GM18505 (cell line): ENCODE measurements around the gene TWNK.

Source experiments
- ATAC-seq: cut with Tn5 transposase; IDR thresholded peaks from one replicate; pipeline ENCODE4 v1.9.1; 2021; ENCODE audit not compliant: unreplicated experiment
- POLR2A ChIP-seq: IDR thresholded peaks from 4 replicates; pipeline ENCODE4 v1.6.1; 2011; ENCODE audit warnings: borderline replicate concordance; ENCODE audit not compliant: insufficient read depth, insufficient read length; ENCODE audit errors: extremely low read depth

Gene TWNK

DNA sequence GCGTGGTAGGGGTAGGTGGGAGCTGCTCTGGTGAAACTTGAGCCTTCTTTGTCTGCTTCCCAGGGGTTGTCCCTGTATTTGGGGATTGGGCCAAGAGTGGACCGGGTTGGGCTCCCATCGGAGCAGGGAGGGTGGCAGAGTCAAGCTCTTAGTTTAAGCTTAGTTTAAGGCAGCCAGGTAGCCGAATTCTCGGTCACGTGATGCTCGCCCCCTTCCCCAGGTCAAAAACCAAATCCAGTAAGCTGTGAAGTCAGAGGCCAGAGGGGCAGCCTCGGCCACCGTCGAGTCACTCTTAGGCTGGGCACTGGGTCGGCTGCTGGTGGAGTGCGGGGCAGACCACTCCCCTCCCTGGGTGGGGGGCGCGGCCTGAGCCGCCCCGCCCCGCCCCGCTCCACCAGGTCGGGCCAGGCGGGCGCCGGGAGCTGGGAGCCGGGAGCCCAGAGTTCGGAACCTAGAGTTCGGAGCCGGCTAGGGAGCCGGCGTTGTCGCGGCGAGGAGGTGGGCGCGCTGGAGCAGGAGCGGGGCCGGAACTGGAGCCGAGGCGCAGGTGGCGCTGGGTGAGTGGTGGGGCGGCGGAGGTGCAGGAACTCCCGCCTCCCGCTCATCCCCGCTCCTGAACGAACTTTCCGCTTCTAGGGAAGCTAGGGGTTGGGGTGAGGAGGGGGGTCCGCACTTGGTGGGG lies 9.5 kb downstream of the TWNK start:
- no peak for ATAC-seq
- no peak for TF ChIP-seq POLR2A

GRCh38 chr10:100997360-100998182 lies 10.2 kb downstream of the TWNK start:
- TF ChIP-seq POLR2A: peak; percentile 52
- peak; percentile 31 for ATAC-seq

DNA sequence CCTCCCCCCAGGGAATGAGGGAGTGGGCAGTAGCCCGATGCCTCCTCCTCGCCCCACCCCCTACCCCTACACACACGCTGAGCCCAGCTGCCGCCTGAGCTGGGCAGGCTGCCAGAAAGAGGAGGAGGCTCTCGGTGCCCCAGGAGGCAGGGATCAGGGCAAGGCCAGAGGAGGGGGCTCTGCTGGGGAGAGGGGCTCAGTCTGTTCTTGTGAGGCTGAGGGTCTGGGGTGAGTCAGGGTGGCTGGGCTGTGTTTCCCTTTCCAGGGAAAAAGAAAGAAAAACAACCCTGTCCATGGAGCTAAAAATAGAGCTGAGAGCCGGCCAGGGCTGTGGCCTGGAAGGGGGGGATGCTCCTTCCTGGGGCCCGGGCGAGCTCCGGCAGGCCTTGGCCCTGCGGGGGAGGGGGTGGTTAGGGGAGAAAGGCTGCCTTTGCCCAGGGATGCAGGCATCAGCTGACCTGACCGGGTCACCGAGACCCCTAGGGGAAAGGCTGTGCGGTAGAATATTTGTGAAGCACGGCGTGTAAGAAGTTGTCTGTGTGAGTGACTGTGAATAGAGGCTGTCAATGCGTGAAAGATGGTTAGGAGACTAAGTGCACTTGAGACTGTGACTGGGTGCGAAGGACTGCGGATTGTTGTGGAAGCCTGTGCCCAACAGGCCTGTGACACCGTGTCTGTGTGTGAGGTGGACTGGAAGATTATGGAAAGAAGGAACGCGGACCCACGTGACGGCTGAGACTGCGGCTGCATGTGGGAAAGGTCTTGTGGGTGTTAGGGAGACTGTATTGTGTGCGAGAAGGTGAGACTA lies 11.0 kb downstream of the TWNK start:
- TF ChIP-seq POLR2A: no peak
- no peak for ATAC-seq

- TF ChIP-seq POLR2A: no peak
- ATAC-seq: peak; percentile 45
These were observed 11.8 kb downstream of the TWNK start for GRCh38 chr10:100998991-100999741.

GRCh38 chr10:100999742-101000126 lies 12.4 kb downstream of the TWNK start, which contains the start of gene LZTS2:
Gene LZTS2, plus strand, starts transcription at chr10:100999808. Its CDS starts 2,731 bp downstream, at chr10:101002539.
- no peak for TF ChIP-seq POLR2A
- ATAC-seq: no peak

GRCh38 chr10:101000127-101000914 lies 13.0 kb downstream of the TWNK start:
- TF ChIP-seq POLR2A: no peak
- ATAC-seq: no peak

DNA sequence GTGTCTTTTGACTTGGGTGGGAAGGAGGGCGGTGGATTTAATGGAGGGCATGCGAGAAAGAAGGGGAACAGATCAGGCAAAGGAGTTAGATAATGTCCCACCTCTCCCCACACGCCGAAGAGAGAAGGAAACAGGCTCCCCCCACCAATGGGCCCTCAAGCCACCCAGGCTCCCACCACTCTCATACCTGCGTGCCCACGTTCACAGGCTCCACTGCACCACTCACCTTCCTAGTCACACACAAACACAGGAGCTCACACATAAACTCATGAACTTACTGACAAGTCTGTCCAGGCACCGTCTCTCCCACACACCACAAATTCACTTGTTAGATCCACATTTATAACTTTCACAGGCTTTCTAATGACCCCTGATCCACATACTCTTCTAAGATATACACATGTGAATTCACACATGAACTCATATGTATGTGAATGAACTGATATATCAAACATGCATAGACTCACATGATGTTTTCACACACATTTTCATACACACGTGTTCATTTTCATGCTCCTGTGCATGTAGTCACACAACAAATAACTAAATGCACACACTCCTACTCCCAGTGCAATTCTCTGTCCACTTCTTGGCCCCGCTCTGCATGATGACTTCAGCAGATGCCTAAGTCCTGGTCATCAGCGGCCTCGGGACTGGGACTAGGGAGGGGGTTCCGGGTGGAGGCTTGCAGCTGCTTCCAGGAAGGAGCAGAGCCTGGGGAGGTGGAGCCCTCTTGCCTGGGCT lies 13.7 kb downstream of the TWNK start:
- ATAC-seq: no peak
- TF ChIP-seq POLR2A: no peak

DNA sequence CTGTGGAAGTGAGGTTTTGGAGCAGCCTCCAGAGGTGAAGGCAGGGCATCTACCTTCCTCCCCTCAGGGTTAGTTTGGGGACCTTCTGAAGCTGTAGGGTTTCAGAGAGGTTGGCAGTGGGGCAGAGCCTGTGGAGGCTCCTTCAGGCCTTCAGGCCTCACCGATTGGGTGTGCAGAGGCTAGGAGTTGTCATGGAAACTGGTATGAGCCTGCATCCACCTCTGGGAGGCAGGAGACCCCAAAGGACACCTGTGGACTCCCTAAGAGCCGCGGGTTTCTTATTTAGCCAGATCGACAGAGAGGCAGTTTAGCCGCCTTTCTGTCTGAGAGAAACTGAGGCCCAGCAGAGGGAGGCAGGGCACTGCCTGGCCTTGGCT lies 14.3 kb downstream of the TWNK start:
- ATAC-seq: no peak
- no peak for TF ChIP-seq POLR2A

DNA sequence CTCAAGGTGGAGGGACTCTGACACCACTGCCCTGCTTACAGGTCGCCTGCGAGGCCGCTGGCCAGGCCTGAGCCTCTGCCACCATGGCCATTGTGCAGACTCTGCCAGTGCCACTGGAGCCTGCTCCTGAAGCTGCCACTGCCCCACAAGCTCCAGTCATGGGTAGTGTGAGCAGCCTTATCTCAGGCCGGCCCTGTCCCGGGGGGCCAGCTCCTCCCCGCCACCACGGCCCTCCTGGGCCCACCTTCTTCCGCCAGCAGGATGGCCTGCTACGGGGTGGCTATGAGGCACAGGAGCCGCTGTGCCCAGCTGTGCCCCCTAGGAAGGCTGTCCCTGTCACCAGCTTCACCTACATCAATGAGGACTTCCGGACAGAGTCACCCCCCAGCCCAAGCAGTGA lies 15.1 kb downstream of the TWNK start:
- ATAC-seq: no peak
- TF ChIP-seq POLR2A: no peak

- ATAC-seq: no peak
- TF ChIP-seq POLR2A: no peak
These were observed 16.4 kb downstream of the TWNK start for GRCh38 chr10:101003639-101004206.

GRCh38 chr10:101005361-101005760 lies 18.0 kb downstream of the TWNK start:
- TF ChIP-seq POLR2A: no peak
- ATAC-seq: no peak
